Mammary epithelial cell (primary cell): Measurements from ENCODE around the gene KNSTRN.

Experiments used
- CTCF ChIP-seq, 2 donors: IDR thresholded peaks in 1 of 2; conservative IDR thresholded peaks in 1 of 2; 2 replicates each; pipeline ENCODE4 v1.5.1; 2011 to 2012; ENCODE audit warnings: inconsistent platforms in 2 of 2, low read length in 2 of 2, mild to moderate bottlenecking in 2 of 2, control low read depth in 1 of 2, low read depth in 1 of 2; ENCODE audit not compliant: insufficient read depth in 1 of 2; ENCODE audit errors: extremely low read depth in 1 of 2
- EZH2 ChIP-seq: IDR thresholded peaks from 2 replicates; pipeline ENCODE4 v1.6.1; 2012; ENCODE audit warnings: low read length, inconsistent platforms, borderline replicate concordance

GRCh38 chr15:40367371-40367685, 15.2 kb upstream of the KNSTRN start:
- TF ChIP-seq CTCF (conservative IDR thresholded peaks at IDR 0.05 in 1 of 2, IDR thresholded peaks at IDR 0.05 in 1 of 2; ENCODE audit: extremely low read depth in 1 of 2, insufficient read depth in 1 of 2, low read depth in 1 of 2, low read length in 2 of 2) (no peak), EZH2 (no peak)
